ENCODE results near the gene RPS8.
A peak's percentile ranks its signal among the peaks of the same experiment; 100 is the strongest.
"Not testable (repeated sequence)": the region's sequence is repeated elsewhere in the genome, so short reads cannot be mapped to it uniquely, and the experiment has no call there.

The RPS8 gene

DNA sequence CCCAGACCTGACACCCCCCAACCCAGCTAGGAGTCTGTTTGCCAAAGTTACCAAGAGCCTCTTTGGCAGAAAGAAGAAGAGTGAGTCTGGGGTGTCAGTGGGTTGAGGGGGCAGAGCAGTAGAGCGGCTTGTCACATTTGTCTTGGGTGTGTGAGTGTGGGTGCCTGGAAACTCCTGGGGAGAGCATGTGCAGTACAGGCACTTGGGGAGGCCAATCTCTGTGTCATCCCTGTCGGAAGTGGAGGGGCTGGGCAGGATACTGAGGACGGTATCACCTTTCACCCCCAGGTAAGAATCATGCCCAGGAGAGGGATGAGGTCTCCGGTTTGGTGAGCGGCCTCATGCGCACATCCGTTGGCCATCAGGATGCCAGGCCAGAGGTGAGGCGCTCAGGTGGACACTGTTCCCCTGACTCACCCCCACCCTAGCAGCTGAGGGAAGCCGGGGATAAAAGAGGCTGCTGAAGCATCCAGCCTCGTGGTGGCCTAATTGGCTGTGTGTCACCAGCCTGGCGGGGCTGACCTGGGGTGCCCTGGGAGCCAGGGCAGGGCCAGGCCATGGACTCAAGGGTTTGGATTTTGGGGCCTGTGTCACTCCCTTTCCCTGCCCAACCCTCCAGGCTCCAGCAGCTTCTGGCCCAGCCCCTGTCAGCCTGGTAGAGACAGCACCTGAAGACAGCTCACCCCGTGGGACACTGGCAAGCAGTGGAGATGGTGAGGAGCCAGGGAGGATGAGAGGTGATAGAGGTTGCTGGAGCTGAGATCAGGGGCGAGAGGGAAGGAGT lies 28.2 kb downstream of the RPS8 start:
- H3K36me3 ChIP-seq (replicated peaks): peaks cover 45% of the 10 kb centered on the region
- H3K4me1 ChIP-seq: peaks cover 16% of the 10 kb centered on the region
- in situ Hi-C loops (cut with MboI; ENCODE audit: low sequenced_read_pairs): no loop called here
- H3K27me3 ChIP-seq (ENCODE audit: low read depth): no peaks in the 10 kb centered on the region
- no peaks in the 10 kb centered on the region; the same call in 1 of the 2 replicates for H3K9me3 ChIP-seq
- no peak overlapping the region for H3K4me3 ChIP-seq
- DNase-seq (ENCODE audit: low spot score in 2 of 2): no peak

DNA sequence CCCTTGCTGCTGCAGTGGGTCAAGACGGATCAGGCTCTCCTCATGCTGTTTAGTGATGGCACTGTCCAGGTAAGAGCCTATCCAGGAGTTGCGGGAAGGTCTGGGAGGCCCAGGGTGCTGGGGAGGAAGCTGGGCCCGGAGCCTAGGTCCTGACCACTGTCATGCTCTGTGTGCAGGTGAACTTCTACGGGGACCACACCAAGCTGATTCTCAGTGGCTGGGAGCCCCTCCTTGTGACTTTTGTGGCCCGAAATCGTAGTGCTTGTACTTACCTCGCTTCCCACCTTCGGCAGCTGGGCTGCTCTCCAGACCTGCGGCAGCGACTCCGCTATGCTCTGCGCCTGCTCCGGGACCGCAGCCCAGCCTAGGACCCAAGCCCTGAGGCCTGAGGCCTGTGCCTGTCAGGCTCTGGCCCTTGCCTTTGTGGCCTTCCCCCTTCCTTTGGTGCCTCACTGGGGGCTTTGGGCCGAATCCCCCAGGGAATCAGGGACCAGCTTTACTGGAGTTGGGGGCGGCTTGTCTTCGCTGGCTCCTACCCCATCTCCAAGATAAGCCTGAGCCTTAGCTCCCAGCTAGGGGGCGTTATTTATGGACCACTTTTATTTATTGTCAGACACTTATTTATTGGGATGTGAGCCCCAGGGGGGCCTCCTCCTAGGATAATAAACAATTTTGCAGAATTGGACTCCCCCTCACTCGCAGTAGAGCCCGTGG lies 30.1 kb downstream of the RPS8 start:
- H3K9me3 ChIP-seq: no peaks in the 10 kb centered on the region; the same call in 1 of the 2 replicates
- no peak for DNase-seq (ENCODE audit: low spot score in 2 of 2)
- in situ Hi-C loops (cut with MboI; ENCODE audit: low sequenced_read_pairs): no loop called here
- no peaks in the 10 kb centered on the region for H3K27me3 ChIP-seq (ENCODE audit: low read depth)
- H3K4me3 ChIP-seq: no peak overlapping the region
- H3K4me1 ChIP-seq: peaks cover 18% of the 10 kb centered on the region
- H3K36me3 ChIP-seq (replicated peaks): peaks cover 45% of the 10 kb centered on the region

DNA sequence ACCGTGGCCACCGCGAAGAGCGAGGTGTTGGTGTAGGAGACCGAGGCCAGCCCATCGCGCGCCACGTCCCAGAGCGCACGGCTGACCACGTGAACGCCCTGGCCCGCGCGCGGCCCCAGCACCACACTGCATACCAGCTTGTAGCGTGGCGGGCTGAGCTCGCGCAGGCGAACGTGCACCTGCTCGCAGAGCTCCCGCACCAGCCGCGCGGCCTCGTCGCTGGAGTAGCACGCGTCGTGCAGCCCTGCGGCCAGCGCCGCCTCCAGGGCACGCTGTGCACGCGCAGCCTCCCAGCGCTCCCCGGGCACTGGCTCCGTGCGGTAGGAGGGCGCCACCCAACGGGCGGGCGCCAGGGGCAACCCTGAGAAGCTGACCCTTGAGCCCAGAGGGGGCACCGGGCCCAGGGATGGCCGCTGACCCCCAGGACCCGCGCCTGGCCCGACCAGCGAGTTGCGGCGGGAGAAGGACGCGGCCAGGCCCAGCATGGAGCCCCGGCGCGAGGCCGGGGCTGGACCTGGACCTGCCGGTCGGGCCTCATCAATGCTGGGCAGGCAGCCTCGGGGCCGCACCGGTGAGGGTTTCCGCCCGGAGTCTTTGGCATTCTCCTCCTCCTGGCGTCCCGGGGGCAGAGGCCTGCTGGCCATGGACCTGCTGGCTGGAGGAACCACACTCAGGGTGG lies 30.8 kb downstream of the RPS8 start:
- no peaks in the 10 kb centered on the region; the same call in 1 of the 2 replicates for H3K9me3 ChIP-seq
- no peak for DNase-seq (ENCODE audit: low spot score in 2 of 2)
- H3K27me3 ChIP-seq (ENCODE audit: low read depth): no peaks in the 10 kb centered on the region
- in situ Hi-C loops (cut with MboI; ENCODE audit: low sequenced_read_pairs): no loop called here
- H3K36me3 ChIP-seq (replicated peaks): peaks cover 45% of the 10 kb centered on the region
- no peak overlapping the region for H3K4me3 ChIP-seq
- H3K4me1 ChIP-seq: peaks cover 18% of the 10 kb centered on the region

DNA sequence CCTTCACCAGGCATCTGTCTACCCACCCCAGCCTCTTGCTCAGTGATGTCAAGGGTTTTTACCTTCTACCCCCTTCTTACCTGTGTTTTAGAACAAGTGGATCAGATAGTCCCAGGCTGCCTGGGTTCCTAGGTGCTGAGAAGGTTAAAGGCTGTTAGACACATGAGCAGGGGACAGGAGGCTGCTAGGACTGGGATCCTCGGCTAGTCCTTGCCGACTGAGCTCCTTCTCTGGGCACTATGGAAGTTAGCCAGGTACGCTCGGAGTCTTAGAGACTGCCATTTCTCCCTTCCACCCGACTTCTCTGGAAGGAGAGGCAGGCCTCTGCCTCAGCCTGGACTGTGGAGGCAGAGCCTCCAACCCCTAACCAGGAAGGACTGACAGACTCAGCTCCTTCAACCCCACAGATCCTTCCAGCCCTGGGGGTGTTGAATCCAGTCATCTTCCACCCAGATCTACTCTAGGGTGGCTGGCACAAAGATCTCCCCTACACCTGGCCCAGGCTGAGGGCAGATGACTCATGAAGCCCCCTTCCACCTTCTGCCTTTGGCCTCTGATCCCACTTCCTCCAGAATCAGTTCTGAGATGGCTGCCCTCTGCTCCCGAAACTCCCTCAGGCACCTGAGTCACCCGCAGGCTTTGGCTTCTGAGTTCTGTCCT lies 31.5 kb downstream of the RPS8 start, which contains the start of gene DYNLT4:
Gene DYNLT4 (minus strand): TSS at position 648 of the 660 bp plus-strand sequence. CDS start 683 bp downstream, outside the sequence.
- Histone ChIP-seq H3K9me3 (no peaks in the 10 kb centered on the region; the same call in 1 of the 2 replicates), H3K36me3 (replicated peaks) (peaks cover 45% of the 10 kb centered on the region), H3K4me3 (no peak within 1 kb of the TSS), H3K27me3 (ENCODE audit: low read depth) (no peaks in the 10 kb centered on the region), H3K4me1 (peaks cover 18% of the 10 kb centered on the region)
- no peak for DNase-seq (ENCODE audit: low spot score in 2 of 2)
- in situ Hi-C loops (cut with MboI; ENCODE audit: low sequenced_read_pairs): no loop called here

- no peaks in the 10 kb centered on the region for H3K27me3 ChIP-seq (ENCODE audit: low read depth)
- no peaks in the 10 kb centered on the region; the same call in 1 of the 2 replicates for H3K9me3 ChIP-seq
- peaks cover 18% of the 10 kb centered on the region for H3K4me1 ChIP-seq
- DNase-seq (ENCODE audit: low spot score in 2 of 2): peak; percentile 49 to 82
- peaks cover 39% of the 10 kb centered on the region for H3K36me3 ChIP-seq (replicated peaks)
- in situ Hi-C loops (cut with MboI; ENCODE audit: low sequenced_read_pairs): no loop called here
- no peak overlapping the region for H3K4me3 ChIP-seq
Observed at GRCh38 chr1:44807364-44808062, 32.2 kb downstream of the RPS8 start.

- Histone ChIP-seq H3K36me3 (replicated peaks) (peaks cover 31% of the 10 kb centered on the region), H3K27me3 (ENCODE audit: low read depth) (no peaks in the 10 kb centered on the region), H3K9me3 (no peaks in the 10 kb centered on the region; the same call in 1 of the 2 replicates), H3K4me1 (peaks cover 18% of the 10 kb centered on the region), H3K4me3 (no peak within 1 kb of the TSS)
- in situ Hi-C loops (cut with MboI; ENCODE audit: low sequenced_read_pairs): no loop called here
- peak; percentile 66 to 82 for DNase-seq (ENCODE audit: low spot score in 2 of 2)
Observed at GRCh38 chr1:44808063-44808937, 33.0 kb downstream of the RPS8 start, which contains the start of gene BTBD19. BTBD19 (plus strand) TSS chr1:44808523; CDS start chr1:44808821, 298 bp downstream.

GRCh38 chr1:44808938-44809917 lies 33.9 kb downstream of the RPS8 start:
- peaks cover 24% of the 10 kb centered on the region for H3K36me3 ChIP-seq (replicated peaks)
- H3K4me3 ChIP-seq: no peak overlapping the region
- in situ Hi-C loops (cut with MboI; ENCODE audit: low sequenced_read_pairs): no loop called here
- no peaks in the 10 kb centered on the region for H3K27me3 ChIP-seq (ENCODE audit: low read depth)
- no peak for DNase-seq (ENCODE audit: low spot score in 2 of 2)
- H3K4me1 ChIP-seq: peaks cover 26% of the 10 kb centered on the region
- H3K9me3 ChIP-seq: no peaks in the 10 kb centered on the region; the same call in 1 of the 2 replicates

GRCh38 chr1:44810101-44810761 lies 34.9 kb downstream of the RPS8 start:
- in situ Hi-C loops (cut with MboI; ENCODE audit: low sequenced_read_pairs): loop anchor here (10.0 kb wide), 1 partner anchor 75 kb away; the partner anchor contains the start of genes KIF2C and RNU5D-1
- no peaks in the 10 kb centered on the region for H3K27me3 ChIP-seq (ENCODE audit: low read depth)
- no peak overlapping the region for H3K4me3 ChIP-seq
- no peak for DNase-seq (ENCODE audit: low spot score in 2 of 2)
- no peaks in the 10 kb centered on the region; the same call in 1 of the 2 replicates for H3K9me3 ChIP-seq
- peaks cover 17% of the 10 kb centered on the region for H3K36me3 ChIP-seq (replicated peaks)
- H3K4me1 ChIP-seq: peaks cover 26% of the 10 kb centered on the region

GRCh38 chr1:44810762-44811105 lies 35.4 kb downstream of the RPS8 start:
- in situ Hi-C loops (cut with MboI; ENCODE audit: low sequenced_read_pairs): loop anchor here (10.0 kb wide), 1 partner anchor 76 kb away; the partner anchor contains the start of genes KIF2C and RNU5D-1
- not testable (repeated sequence) for H3K4me3 ChIP-seq; H3K9me3 ChIP-seq; H3K27me3 ChIP-seq (ENCODE audit: low read depth); DNase-seq (ENCODE audit: low spot score in 2 of 2)
- peaks cover 26% of the 10 kb centered on the region for H3K4me1 ChIP-seq
- peaks cover 12% of the 10 kb centered on the region for H3K36me3 ChIP-seq (replicated peaks)

DNA sequence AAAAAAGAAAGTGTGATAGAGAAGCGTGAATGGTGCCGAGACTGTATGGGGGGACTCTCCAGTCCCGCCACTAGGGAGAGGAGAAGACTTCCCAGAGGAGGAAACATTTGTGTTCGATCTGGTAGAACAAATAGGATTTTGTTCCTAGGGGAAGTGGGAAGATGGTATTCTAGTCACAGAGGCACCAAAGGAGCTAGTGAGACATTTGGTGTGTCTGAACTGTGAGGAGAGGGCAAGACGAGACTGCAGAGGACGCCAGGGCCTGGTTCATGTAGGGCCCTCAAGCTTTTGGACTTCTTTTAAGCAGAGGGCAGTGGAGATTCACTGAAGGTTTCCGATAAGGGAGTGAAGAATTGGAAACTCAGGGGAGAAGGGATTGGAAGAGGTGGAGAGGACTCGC lies 35.9 kb downstream of the RPS8 start:
- no peaks in the 10 kb centered on the region for H3K27me3 ChIP-seq (ENCODE audit: low read depth)
- H3K9me3 ChIP-seq: no peaks in the 10 kb centered on the region; the same call in 1 of the 2 replicates
- H3K4me3 ChIP-seq: no peak overlapping the region
- peaks cover 9% of the 10 kb centered on the region for H3K36me3 ChIP-seq (replicated peaks)
- H3K4me1 ChIP-seq: peaks cover 26% of the 10 kb centered on the region
- DNase-seq (ENCODE audit: low spot score in 2 of 2): no peak
- in situ Hi-C loops (cut with MboI; ENCODE audit: low sequenced_read_pairs): loop anchor here (10.0 kb wide), 1 partner anchor 76 kb away; the partner anchor contains the start of genes KIF2C and RNU5D-1
